IMR-90 (cell line): ENCODE measurements around the gene PTGER2. TPM values are rescaled to one million over a fixed set of nuclear protein-coding genes. Genes with fewer than 3 reads are reported as not detected.

Source experiments
- ATAC-seq: fragments of 200-7000 bp; cut with Tn5 transposase; 2 replicates; pipeline ENCODE4 v1.9.1; 2020; ENCODE audit warnings: low read depth, mild to moderate bottlenecking, moderate library complexity
- BruUV-seq: library from RNA; stranded (reverse); fragments of 400-500 nt; replicated peaks from 2 replicates; lab custom pipeline; 2021; lab: Mats Ljungman, UMichigan
- CTCF ChIA-PET: fragments of 300-600 bp; formaldehyde crosslinking; extraction: SDS; loops from one replicate; lab custom pipeline; 2021; ENCODE audit warnings: antibody characterized with exemption; lab: Yijun Ruan, JAX
- POLR2A ChIA-PET: fragments of 300-600 bp; sonication (Branson Sonifier 250); formaldehyde crosslinking; loops from one replicate; lab custom pipeline; 2022; ENCODE audit warnings: antibody characterized with exemption; ENCODE audit not compliant: unreplicated experiment; lab: Charles Lee
- DNase-seq: peaks from one replicate; pipeline ENCODE4 v3.0.0; 2013
- H2AFZ ChIP-seq: replicated peaks from 2 replicates; pipeline ENCODE3; 2013; ENCODE audit warnings: low read length, mild to moderate bottlenecking; ENCODE audit not compliant: poor library complexity
- H2AK5ac ChIP-seq: 2 replicates; pipeline ENCODE4 v1.6.1; 2013; ENCODE audit warnings: low read depth, low read length, inconsistent platforms
- H2AK9ac ChIP-seq: replicated peaks from 2 replicates; pipeline ENCODE3; 2013; ENCODE audit warnings: mild to moderate bottlenecking, low read depth, low read length, moderate library complexity; ENCODE audit not compliant: poor library complexity
- H2BK120ac ChIP-seq: 2 replicates; pipeline ENCODE4 v1.6.1; 2013; ENCODE audit warnings: low read depth, low read length, inconsistent platforms
- H2BK15ac ChIP-seq: 3 replicates; pipeline ENCODE4 v1.6.1; 2013; ENCODE audit warnings: low read depth, low read length, inconsistent platforms
- H2BK20ac ChIP-seq: 2 replicates; pipeline ENCODE4 v1.6.1; 2013; ENCODE audit warnings: low read depth, mild to moderate bottlenecking, inconsistent platforms, low read length, moderate library complexity
- H2BK5ac ChIP-seq: 2 replicates; pipeline ENCODE4 v1.6.1; 2013; ENCODE audit warnings: mild to moderate bottlenecking, low read depth, low read length, inconsistent platforms; ENCODE audit not compliant: poor library complexity, severe bottlenecking
- H3K14ac ChIP-seq: replicated peaks from 2 replicates; pipeline ENCODE4 v1.6.1; 2013; ENCODE audit warnings: low read depth, low read length, inconsistent platforms
- H3K18ac ChIP-seq: 2 replicates; pipeline ENCODE4 v1.6.1; 2013; ENCODE audit warnings: low read depth, low read length, control low read depth
- H3K23ac ChIP-seq: 2 replicates; pipeline ENCODE4 v1.6.1; 2013; ENCODE audit warnings: low read depth, low read length, inconsistent platforms
- H3K27ac ChIP-seq: 2 replicates; pipeline ENCODE4 v1.5.1; 2013; ENCODE audit warnings: mild to moderate bottlenecking, control low read depth, low read length; ENCODE audit not compliant: insufficient read depth
- H3K27me3 ChIP-seq: 2 replicates; pipeline ENCODE4 v1.6.1; 2013; ENCODE audit warnings: low read length; ENCODE audit not compliant: control insufficient read depth, insufficient read depth
- H3K36me3 ChIP-seq: 2 replicates; pipeline ENCODE4 v1.6.1; 2013; ENCODE audit warnings: low read length, mixed read lengths; ENCODE audit not compliant: control insufficient read depth, insufficient read depth
- H3K4ac ChIP-seq: 2 replicates; pipeline ENCODE4 v1.6.1; 2013; ENCODE audit warnings: low read depth, low read length, inconsistent platforms
- H3K4me1 ChIP-seq: 2 replicates; pipeline ENCODE4 v1.6.1; 2013; ENCODE audit warnings: low read length, mixed read lengths; ENCODE audit not compliant: control insufficient read depth, insufficient read depth
- H3K4me2 ChIP-seq: 2 replicates; pipeline ENCODE4 v1.6.1; 2013; ENCODE audit warnings: low read depth, mild to moderate bottlenecking, control low read depth, low read length, moderate library complexity
- H3K4me3 ChIP-seq: 2 replicates; pipeline ENCODE4 v1.5.1; 2013; ENCODE audit warnings: low read depth, mild to moderate bottlenecking, control low read depth, low read length, moderate library complexity; ENCODE audit not compliant: insufficient read depth
- H3K56ac ChIP-seq: 2 replicates; pipeline ENCODE4 v1.6.1; 2013; ENCODE audit warnings: low read length, inconsistent platforms; ENCODE audit not compliant: insufficient read depth; ENCODE audit errors: extremely low read depth
- H3K79me1 ChIP-seq, 2 experiments: 2 replicates each; pipeline ENCODE4 v1.6.1; 2013; ENCODE audit warnings: low read length in 2 of 2, inconsistent platforms in 1 of 2, low read depth in 1 of 2
- H3K9ac ChIP-seq: 2 replicates; pipeline ENCODE4 v1.6.1; 2013; ENCODE audit warnings: low read depth, low read length, control low read depth
- H3K9me1 ChIP-seq: 2 replicates; pipeline ENCODE4 v1.6.1; 2013; ENCODE audit warnings: low read length, inconsistent platforms; ENCODE audit not compliant: insufficient read depth
- H3K9me3 ChIP-seq: 2 replicates; pipeline ENCODE4 v1.6.1; 2013; ENCODE audit warnings: low read length; ENCODE audit not compliant: control insufficient read depth, insufficient read depth
- H4K20me1 ChIP-seq: 2 replicates; pipeline ENCODE4 v1.6.1; 2013; ENCODE audit warnings: low read length, inconsistent platforms; ENCODE audit not compliant: insufficient read depth
- H4K5ac ChIP-seq: 2 replicates; pipeline ENCODE4 v1.6.1; 2013; ENCODE audit warnings: mild to moderate bottlenecking, low read depth, low read length, control low read depth
- H4K8ac ChIP-seq, 2 experiments: 2 replicates each; pipeline ENCODE4 v1.6.1; 2013; ENCODE audit warnings: low read depth in 2 of 2, low read length in 2 of 2, control low read depth in 1 of 2, inconsistent platforms in 1 of 2
- H4K91ac ChIP-seq: 2 replicates; pipeline ENCODE4 v1.6.1; 2013; ENCODE audit warnings: low read depth, low read length, inconsistent platforms; ENCODE audit not compliant: insufficient read depth
- MAFK ChIP-seq: IDR thresholded peaks from 2 replicates; pipeline ENCODE4 v1.6.1; 2012; ENCODE audit warnings: low read depth, low read length, improper control_type of control experiment
- RCOR1 ChIP-seq: IDR thresholded peaks from 2 replicates; pipeline ENCODE4 v1.6.1; 2012; ENCODE audit warnings: mild to moderate bottlenecking, low read length, improper control_type of control experiment; ENCODE audit not compliant: insufficient replicate concordance
- WGBS, 2 experiments: methylation state at CpG; one replicate each; pipeline versions ENCODE4 v1.1.5 to v1.1.7; 2013; ENCODE audit warnings: missing lambda C conversion rate in 2 of 2; ENCODE audit not compliant: insufficient read length in 1 of 2; ENCODE audit errors: extremely low coverage in 2 of 2; 5-methylcytosine and 5-hydroxymethylcytosine counted together
- dilution Hi-C: fragments of 300-500 bp; cut with HindIII; formaldehyde crosslinking; loops from one replicate; pipeline ENCODE4 v1.14.3; 2018; ENCODE audit warnings: low sequenced_read_pairs; ENCODE audit not compliant: unreplicated experiment
- in situ Hi-C: fragments of 300-500 bp; cut with MboI; formaldehyde crosslinking; loops from 3 replicates; pipeline ENCODE4 v1.14.3; 2019; ENCODE audit warnings: low sequenced_read_pairs, inconsistent platforms, mixed read lengths
- intact Hi-C: fragments of 100-400 bp; cut with micrococcal nuclease; formaldehyde crosslinking; loops from 2 replicates; pipeline ENCODE4 v1.10.0; 2022
- polyA plus RNA-seq, 3 experiments: library from polyadenylated mRNA; depleted of rRNA; stranded (reverse); fragments of >200 nt; gene quantifications; 2 replicates each; pipeline ENCODE4 v1.2.3, GENCODE V29; 2012; ENCODE audit warnings: low replicate concordance in 1 of 3
- total RNA-seq: library from RNA; depleted of rRNA; stranded (reverse); fragments of >200 nt; gene quantifications from 2 replicates; pipeline ENCODE4 v1.2.3, GENCODE V29; 2012

PTGER2 gene
- total and polyA plus RNA-seq, 2 of the 4 experiments (the other 2 are of a cell fraction) = 24.7 to 58.5 TPM

DNA sequence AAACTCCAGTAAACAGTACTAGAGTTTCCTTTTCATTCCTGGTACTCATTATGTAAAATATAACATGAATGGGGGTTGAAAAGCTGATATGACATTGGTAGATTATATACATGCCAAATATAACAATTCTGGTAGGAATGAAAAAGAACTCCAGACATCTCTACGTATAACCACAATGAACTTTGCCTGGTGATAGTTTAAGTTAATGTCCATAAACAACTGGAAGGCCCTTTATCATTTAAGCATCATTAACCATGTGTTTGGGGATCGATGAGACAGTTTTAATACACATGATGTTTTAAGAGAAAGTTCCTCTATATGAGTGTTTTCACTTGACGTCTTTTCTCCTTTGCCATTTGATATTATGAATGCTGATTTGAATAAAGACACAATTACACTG, 5.8 kb downstream of the PTGER2 start:
- no peak overlapping the region for H2AK9ac ChIP-seq
- H2BK120ac ChIP-seq = peak overlapping the region; percentile 47; the same call in 1 of the 2 replicates
- H3K79me1 ChIP-seq = peaks cover 14 to 76% of the 10 kb centered on the region in 2 experiments
- H3K4me3 ChIP-seq = no peak overlapping the region
- no peak overlapping the region for H3K56ac ChIP-seq
- no peak for ATAC-seq
- no peak overlapping the region for H2BK15ac ChIP-seq
- H3K4ac ChIP-seq = no peak overlapping the region
- peaks cover 8% of the 10 kb centered on the region for H4K20me1 ChIP-seq
- H2AFZ ChIP-seq = no peak overlapping the region
- no peaks in the 10 kb centered on the region for H3K27me3 ChIP-seq
- in situ Hi-C loops (loop anchor here (10.0 to 25.0 kb wide), 2 partner anchors 135 to 367 kb away; partner anchors contain the start of gene ERO1A), dilution Hi-C loops (no loop called here), intact Hi-C loops (loop anchor here (5.0 kb wide), 3 partner anchors 82 to 232 kb away; partner anchors contain the start of genes GPR137C and TXNDC16)
- no peak overlapping the region for H4K91ac ChIP-seq
- H3K27ac ChIP-seq = peak overlapping the region; percentile 77; the same call in 1 of the 2 replicates
- H3K23ac ChIP-seq = no peak overlapping the region
- H3K9me1 ChIP-seq = peaks cover 13% of the 10 kb centered on the region
- H2BK5ac ChIP-seq = peak overlapping the region; percentile 64
- no peak overlapping the region for H4K8ac ChIP-seq
- DNase-seq = no peak
- H3K4me1 ChIP-seq = peaks cover 9% of the 10 kb centered on the region
- BruUV-seq = no TSS peak
- H2AK5ac ChIP-seq = no peak overlapping the region
- H3K4me2 ChIP-seq = peak overlapping the region; percentile 79
- H3K14ac ChIP-seq = no peak overlapping the region
- H3K9ac ChIP-seq = no peak overlapping the region
- WGBS, 2 experiments = no CpG with 5 or more reads among the region's 3 CpGs
- no peak overlapping the region for H2BK20ac ChIP-seq
- POLR2A ChIA-PET = no interaction called here
- CTCF ChIA-PET = interaction anchor here (1.2 kb wide), 1 partner anchor 20 kb away, joined by 3 read pairs; no protein-coding TSS in a partner anchor
- peak overlapping the region; percentile 20; the same call in 1 of the 2 replicates for H3K18ac ChIP-seq
- H3K9me3 ChIP-seq = peaks cover 3% of the 10 kb centered on the region; the same call in 1 of the 2 replicates
- peaks cover 18% of the 10 kb centered on the region for H3K36me3 ChIP-seq
- TF ChIP-seq MAFK = no peak
- TF ChIP-seq RCOR1 = no peak
- H4K5ac ChIP-seq = no peak overlapping the region
